ENCODE data around the gene ANKRD55.
"Not testable (repeated sequence)": the region's sequence is repeated elsewhere in the genome, so short reads cannot be mapped to it uniquely, and the experiment has no call there.

The ANKRD55 gene

GRCh38 chr5:56206126-56206910 lies 26.8 kb downstream of the ANKRD55 start:
- no peak for DNase-seq

GRCh38 chr5:56203936-56204335 lies 29.2 kb downstream of the ANKRD55 start:
- DNase-seq = not testable (repeated sequence)

GRCh38 chr5:56202483-56202882 lies 30.6 kb downstream of the ANKRD55 start:
- no peak for DNase-seq

GRCh38 chr5:56201762-56202261 lies 31.3 kb downstream of the ANKRD55 start:
- DNase-seq = not testable (repeated sequence)

- DNase-seq = peak; percentile 69
Observed at GRCh38 chr5:56200971-56201666, 32.0 kb downstream of the ANKRD55 start.

- DNase-seq = no peak
Observed at GRCh38 chr5:56195016-56195415, 38.1 kb downstream of the ANKRD55 start.

GRCh38 chr5:56192246-56192645 lies 40.9 kb downstream of the ANKRD55 start:
- no peak for DNase-seq

GRCh38 chr5:56191656-56192055 lies 41.5 kb downstream of the ANKRD55 start:
- no peak for DNase-seq

GRCh38 chr5:56190497-56190896 lies 42.6 kb downstream of the ANKRD55 start:
- no peak for DNase-seq

GRCh38 chr5:56185768-56186311 lies 47.3 kb downstream of the ANKRD55 start:
- no peak for DNase-seq

- DNase-seq = no peak
Observed at GRCh38 chr5:56183506-56183905, 49.6 kb downstream of the ANKRD55 start.

- no peak for DNase-seq
Observed at GRCh38 chr5:56179442-56179841, 53.7 kb downstream of the ANKRD55 start.

- DNase-seq = no peak
Observed at GRCh38 chr5:56178823-56179222, 54.3 kb downstream of the ANKRD55 start.

- no peak for DNase-seq
Observed at GRCh38 chr5:56176871-56177533, 56.1 kb downstream of the ANKRD55 start.

GRCh38 chr5:56176155-56176798 lies 56.9 kb downstream of the ANKRD55 start:
- no peak for DNase-seq

GRCh38 chr5:56175488-56175887 lies 57.6 kb downstream of the ANKRD55 start:
- no peak for DNase-seq

GRCh38 chr5:56175021-56175420 lies 58.1 kb downstream of the ANKRD55 start:
- no peak for DNase-seq

GRCh38 chr5:56172241-56172640 lies 60.9 kb downstream of the ANKRD55 start:
- DNase-seq = no peak

GRCh38 chr5:56170557-56170956 lies 62.6 kb downstream of the ANKRD55 start:
- DNase-seq = no peak

- DNase-seq = no peak
Observed at GRCh38 chr5:56169949-56170348, 63.2 kb downstream of the ANKRD55 start.

GRCh38 chr5:56169281-56169680 lies 63.8 kb downstream of the ANKRD55 start:
- no peak for DNase-seq

- no peak for DNase-seq
Observed at GRCh38 chr5:56168066-56168478, 65.1 kb downstream of the ANKRD55 start.

- DNase-seq = no peak
Observed at GRCh38 chr5:56167519-56167918, 65.6 kb downstream of the ANKRD55 start.
